GM18502 (cell line): ENCODE data around the gene CREG2.

Source experiments
- ATAC-seq: cut with Tn5 transposase; IDR thresholded peaks from one replicate; pipeline ENCODE4 v1.9.1; 2021; ENCODE audit warnings: mild to moderate bottlenecking; ENCODE audit not compliant: unreplicated experiment, poor library complexity

CREG2 gene, protein sequence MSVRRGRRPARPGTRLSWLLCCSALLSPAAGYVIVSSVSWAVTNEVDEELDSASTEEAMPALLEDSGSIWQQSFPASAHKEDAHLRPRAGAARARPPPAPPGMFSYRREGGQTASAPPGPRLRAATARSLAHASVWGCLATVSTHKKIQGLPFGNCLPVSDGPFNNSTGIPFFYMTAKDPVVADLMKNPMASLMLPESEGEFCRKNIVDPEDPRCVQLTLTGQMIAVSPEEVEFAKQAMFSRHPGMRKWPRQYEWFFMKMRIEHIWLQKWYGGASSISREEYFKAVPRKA

GRCh38 chr2:101387151-101387834 lies at the start of gene CREG2:
Gene CREG2, minus strand, starts transcription at chr2:101387503. Its CDS starts 46 bp downstream, at chr2:101387457.
- no peak for ATAC-seq

GRCh38 chr2:101435001-101435862 lies 47.9 kb upstream of the CREG2 start:
- no peak for ATAC-seq

DNA sequence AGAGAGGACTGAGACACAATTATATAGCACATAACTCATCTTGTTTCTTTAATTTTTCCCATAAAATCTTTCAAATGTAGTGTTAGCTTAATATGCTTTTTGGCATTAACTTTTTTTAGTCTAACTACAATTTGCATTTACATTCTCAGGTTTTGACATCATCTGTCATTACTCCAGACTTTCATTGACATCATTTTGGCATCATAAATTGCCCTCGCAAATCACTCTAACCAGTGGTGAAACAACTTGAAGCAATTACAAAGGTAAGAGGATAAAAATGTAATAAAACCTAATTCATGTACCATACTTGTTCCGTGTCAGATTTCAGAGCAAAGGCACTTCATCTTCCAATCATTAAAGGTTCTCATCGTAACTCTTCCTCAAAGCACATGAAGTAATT lies 46.2 kb upstream of the CREG2 start:
- ATAC-seq = no peak

- ATAC-seq = no peak
Measured at GRCh38 chr2:101432411-101433181, 45.3 kb upstream of the CREG2 start.

- ATAC-seq = no peak
Measured at GRCh38 chr2:101431486-101431885, 44.2 kb upstream of the CREG2 start.

DNA sequence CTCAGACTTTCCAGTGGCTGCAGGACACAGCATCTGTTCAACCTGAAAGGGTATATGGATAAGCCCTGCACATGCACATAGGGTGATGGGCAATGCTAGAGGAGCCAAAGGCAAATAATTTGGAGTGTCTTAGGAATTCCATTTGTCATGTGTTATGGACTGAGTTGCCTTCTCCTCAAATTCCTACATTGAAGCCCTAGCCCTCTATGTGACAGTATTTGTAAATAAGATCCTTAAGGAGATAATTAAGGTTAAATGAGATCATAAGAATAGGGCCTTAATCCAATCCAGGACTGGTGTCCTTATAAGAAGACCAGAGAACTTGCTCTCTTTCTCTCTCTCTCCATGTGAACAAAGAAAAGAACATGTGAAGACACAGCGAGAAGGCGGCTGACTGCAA lies 42.9 kb upstream of the CREG2 start:
- ATAC-seq = no peak

- ATAC-seq = no peak
Measured at GRCh38 chr2:101429453-101429852, 42.1 kb upstream of the CREG2 start.

DNA sequence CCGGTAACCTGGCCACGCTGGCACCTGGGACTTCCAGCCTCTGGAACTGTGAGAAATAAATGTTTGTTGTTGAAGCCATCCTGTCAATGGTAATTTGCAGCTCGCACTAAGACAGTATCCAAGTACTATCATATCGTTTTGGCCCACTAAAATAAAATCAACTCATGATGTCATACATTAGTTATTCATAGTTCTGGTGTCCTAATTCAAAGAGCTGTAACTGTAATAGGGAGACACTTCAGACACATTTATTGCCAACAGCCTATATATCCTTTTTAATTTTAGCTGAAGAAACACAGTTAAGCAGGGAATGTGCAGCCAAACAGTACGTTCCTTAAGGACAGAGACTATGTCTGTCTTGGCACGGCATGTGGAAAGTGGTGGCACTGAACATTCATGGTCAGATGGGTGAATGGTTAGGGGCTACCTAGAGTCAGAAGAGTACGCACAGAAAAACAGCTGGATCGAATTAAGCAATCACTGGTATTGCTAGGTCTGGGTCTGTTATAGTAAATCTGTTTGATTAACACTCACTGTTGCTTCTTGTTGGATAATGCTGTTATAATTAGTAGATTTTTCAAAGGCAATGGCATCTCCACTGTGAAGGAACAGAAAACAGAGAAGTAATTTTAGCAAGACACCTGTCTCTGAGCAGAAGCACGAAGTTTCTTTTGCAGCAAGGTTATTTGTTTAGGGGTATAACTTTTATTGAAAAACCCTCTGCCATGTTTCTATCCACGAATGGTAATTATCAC lies 41.3 kb upstream of the CREG2 start:
- no peak for ATAC-seq

DNA sequence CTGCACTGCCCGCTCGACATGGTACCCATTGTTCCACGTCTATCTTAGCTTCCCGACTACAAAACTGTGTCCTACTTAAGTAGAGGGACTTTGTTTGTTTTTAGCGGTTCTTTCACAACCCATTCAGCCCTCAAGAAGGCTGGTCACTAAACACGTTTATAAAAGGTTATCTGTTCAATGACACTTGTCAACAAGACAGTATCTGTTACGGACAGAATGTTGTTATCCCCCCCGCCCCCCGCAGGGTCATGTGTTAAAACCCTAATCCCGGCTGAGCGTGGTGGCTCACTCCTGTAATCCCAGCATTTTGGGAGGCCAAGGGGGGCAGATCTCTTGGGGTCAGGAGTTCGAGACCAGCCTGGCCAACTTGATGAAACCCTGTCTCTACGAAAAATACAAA lies 40.4 kb upstream of the CREG2 start:
- ATAC-seq = no peak

DNA sequence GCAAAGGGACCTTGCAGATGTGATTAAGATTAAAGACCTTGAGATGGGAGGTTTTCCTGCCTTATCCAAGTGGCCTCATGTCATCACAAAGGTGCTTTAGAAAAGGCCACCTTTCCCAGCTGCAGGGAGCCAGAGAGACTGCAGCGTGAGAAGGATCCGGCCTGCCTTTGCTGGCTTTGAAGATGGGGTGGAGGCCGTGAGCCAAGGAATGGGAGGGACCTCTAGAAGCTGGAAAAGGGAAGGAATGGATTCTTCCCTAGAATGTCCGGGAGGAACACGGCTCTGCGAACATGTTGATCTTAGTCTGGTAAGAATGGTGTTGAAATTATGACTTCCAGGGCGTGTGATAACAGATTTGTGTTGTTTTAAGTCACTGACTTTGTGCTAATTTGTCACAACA lies 39.9 kb upstream of the CREG2 start:
- ATAC-seq = no peak

DNA sequence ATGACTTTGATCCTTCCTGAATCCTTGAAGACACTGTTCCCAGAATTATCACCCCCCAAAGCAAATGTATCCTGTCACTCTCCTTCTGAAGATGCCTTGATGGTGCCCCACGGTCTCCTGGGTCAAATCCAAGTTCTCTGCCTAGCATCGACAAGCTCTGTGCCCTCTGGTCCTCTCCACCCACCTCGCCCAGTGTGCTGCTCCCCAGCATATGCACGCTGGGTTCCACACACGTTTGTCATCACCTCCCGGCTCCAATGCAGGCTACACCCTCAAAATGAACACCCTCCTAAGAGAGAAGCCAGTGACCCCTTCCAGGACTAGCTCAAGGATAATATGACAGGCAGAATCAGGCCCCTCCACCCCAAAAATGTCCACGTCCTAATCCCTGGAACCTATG lies 39.5 kb upstream of the CREG2 start:
- no peak for ATAC-seq

DNA sequence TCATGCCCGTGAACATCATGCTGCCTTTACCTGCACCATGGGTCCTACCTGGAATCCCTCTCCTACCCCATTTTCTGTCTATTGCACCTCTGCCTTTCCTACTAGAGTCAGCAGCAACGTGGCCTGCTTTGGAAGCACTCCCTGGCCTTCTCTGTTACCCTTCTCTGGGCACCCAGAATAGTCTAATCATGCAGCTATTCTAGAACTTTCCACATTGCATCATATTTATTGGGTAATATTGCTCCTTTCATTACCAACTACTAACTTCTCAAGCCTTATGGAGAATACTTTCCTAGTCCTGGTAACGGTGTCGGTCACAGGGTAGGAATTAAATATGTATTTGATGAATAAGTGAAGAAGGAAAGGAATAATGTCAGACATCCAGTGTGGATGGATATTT lies 33.3 kb upstream of the CREG2 start:
- no peak for ATAC-seq

DNA sequence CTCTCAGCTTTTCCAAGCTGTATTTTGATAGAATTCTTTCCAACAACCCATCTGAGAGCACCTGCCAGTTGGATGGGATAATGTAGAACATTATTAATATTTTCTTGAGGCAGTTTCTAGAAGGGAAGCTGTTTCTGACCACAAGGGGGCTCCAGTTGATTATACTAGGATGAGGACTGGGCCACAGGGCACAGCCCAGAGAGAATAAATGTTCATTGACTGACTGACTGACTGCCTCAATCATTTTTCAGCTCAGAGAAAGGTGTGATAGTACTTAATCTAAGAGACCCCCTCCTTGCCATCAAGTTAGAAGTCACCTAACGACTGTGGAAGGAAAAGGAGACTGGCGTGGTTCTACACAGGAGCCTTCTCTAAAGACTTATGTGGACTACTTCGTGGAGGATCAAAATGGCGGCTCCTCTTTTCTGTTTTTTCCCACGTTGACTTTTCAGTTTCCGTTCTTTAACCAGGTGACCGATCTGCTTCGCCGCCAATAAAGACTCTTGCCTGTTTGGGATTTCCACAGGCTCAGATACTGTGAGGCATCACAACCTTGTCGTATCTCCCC lies 31.9 kb upstream of the CREG2 start:
- ATAC-seq = no peak

- no peak for ATAC-seq
Measured at GRCh38 chr2:101418460-101419095, 31.3 kb upstream of the CREG2 start.

DNA sequence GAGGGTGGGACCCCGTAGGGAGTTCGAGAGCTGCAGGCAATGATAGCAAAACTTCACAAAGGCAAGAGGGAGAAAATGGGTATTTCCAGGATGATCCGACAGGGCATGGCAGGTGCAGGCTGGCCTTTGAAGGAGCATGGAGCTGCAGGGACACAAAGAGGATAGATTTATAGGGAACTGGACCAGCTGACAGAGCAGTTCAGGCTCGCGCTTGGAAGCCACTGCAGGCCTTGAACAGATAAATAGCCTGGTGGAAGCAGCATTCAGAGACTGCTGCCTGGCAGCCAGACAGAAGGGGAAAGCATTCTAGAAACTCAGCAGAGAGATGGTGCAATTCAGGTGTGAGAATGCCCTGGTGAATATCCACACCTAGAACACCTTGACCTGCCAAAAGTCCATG lies 29.3 kb upstream of the CREG2 start:
- ATAC-seq = no peak

DNA sequence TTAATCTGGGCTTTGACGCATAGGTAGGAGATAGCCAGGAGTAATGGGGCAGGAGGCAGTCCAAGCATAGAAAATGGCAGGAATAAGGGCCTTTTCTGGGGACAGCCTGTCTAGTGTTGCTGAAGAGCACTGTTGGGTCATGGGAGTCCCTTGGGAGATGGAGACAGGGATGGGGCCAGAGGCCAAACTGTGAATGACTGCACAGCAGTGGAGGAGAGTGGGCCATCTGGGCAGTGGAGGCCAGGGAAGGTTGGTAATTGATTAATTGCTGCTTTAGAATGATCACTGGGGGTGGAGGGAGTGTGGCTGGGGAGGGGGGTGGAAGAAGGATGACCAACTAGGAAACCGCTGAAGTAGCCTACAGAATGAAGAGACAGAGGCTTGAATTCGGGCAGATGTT lies 28.6 kb upstream of the CREG2 start:
- no peak for ATAC-seq

DNA sequence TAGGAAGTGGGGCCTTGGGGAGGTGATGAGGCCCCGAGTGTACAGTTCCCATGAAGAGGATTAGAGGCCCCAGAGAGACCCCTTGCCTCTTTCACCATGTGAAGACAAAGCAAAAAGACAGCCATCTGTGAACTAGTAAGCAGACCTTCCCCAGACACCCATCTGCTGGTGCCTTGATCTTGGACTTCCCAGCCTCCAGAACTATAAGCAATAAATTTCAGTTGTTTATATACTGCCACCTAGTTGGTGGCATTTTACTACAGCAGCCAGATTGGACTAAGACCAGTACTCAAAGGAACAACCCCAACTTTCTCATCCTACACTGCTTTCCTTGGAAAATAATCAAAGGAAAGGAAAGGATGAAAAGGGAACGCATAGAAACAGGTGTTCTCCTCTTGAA lies 27.9 kb upstream of the CREG2 start:
- no peak for ATAC-seq

GRCh38 chr2:101412092-101412694 lies 24.9 kb upstream of the CREG2 start:
- ATAC-seq = no peak

GRCh38 chr2:101410746-101411145 lies 23.4 kb upstream of the CREG2 start:
- no peak for ATAC-seq
